ENCODE measurements around the gene ELN.
"Not testable (repeated sequence)": the region's sequence is repeated elsewhere in the genome, so short reads cannot be mapped to it uniquely, and the experiment has no call there.

ELN gene

GRCh38 chr7:74027683-74028320, at the start of gene ELN:
ELN (plus strand) TSS chr7:74028173; CDS start chr7:74028188, 15 bp downstream.
- DNase-seq: no peak

- DNase-seq: peak; percentile 77
Observed at GRCh38 chr7:73978661-73979563, 49.1 kb upstream of the ELN start.

DNA sequence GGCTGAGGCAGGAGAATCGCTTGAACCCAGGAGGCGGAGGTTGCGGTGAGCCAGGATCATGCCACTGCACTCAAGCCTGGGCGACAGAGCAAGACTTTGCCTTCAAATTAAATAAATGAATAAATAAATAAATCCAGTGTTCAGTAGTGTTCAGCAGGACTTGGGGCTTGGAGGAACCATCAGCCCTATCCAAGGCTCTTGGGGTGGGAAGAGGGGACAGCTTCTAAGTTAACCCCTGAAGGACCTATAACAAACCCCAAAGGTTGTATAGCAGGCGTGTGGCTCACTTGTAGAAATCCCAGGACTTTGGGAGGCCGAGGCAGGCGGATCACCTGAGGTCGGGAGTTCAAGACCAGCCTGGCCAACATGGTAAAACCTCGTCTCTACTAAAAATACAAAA, 48.3 kb upstream of the ELN start:
- not testable (repeated sequence) for DNase-seq

- DNase-seq: no peak
Observed at GRCh38 chr7:73980206-73980605, 47.8 kb upstream of the ELN start.

GRCh38 chr7:73981933-73982332, 46.0 kb upstream of the ELN start:
- DNase-seq: no peak

GRCh38 chr7:73983437-73984164, 44.4 kb upstream of the ELN start:
- no peak for DNase-seq

DNA sequence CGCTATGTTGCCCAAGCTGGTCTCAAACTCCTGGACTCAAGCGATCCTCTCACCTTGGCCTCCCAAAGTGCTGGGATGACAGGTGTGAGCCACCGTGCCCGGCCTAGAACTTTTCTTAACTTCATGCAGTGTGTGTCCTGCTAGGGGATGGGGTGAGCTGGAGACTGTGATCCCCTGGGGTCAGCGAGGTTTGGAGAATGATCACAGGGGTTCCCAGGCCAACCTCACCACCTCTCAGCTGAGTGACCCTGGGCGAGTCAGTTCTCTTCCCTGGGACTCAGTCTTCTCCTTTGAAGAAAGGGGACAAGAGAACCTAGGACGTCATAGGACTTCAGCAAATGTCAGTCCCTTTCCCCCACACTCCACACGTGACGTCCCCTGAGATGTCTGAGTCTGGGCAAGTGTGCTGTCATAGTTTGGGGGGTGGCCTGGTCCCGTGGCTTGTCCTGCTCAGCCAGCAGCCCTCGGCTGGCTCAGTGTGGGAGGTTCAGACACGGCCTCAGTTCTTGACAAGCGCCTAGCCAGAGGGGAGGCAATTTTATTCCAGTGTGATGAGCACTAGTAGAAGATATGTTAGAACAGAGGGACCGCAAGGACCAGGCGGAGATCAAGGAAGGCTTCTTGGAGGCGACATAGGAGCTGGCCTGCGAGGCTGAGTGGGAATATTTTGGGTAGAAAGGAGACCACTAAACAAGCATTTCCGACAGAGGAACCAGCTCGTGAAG, 43.3 kb upstream of the ELN start:
- no peak for DNase-seq

DNA sequence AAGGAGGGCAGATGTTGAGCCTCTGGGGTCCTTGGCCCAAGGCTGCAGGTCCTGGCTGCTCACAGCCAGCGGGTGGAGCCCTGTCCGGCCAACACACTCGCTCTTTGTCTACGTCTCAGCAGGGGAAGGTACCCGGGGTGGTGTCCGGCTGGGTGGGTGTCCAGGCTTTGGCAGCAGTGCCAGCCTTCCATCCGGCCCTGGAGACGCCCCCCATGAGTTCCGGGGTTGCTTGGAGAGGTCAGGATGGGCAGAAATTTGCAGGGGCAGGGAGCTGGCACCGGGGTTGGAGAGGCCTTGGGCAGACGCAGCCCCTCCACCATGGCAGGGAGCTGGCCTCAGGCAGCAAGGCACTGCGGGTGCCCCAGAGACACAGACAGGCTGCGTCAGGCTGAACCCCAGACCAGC, 42.2 kb upstream of the ELN start:
- DNase-seq: no peak

DNA sequence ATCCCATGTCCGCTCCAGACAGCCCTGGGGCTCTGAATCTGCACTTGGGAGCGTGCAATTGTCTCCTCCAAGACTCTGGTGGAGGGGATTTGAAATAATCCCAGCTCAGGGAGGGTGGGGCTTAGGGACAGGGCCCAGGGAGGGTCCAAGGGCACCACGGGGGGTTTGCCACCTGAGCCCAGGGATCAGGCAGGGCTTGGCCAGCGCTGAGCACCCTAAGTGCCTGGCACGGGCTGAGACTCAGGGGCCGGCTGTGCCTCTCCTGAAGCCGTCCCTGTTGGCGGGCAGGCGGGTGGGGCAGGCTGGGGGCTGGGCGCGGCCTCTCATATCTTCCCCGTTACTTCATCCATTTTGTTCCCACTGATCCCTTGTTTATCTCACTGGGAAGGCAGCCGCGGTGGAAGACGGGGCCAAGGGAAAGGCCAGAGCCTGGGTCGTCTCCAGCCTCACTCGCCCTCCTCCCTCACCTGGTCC, 41.8 kb upstream of the ELN start:
- DNase-seq: no peak

- no peak for DNase-seq
Observed at GRCh38 chr7:73987298-73987697, 40.7 kb upstream of the ELN start.

DNA sequence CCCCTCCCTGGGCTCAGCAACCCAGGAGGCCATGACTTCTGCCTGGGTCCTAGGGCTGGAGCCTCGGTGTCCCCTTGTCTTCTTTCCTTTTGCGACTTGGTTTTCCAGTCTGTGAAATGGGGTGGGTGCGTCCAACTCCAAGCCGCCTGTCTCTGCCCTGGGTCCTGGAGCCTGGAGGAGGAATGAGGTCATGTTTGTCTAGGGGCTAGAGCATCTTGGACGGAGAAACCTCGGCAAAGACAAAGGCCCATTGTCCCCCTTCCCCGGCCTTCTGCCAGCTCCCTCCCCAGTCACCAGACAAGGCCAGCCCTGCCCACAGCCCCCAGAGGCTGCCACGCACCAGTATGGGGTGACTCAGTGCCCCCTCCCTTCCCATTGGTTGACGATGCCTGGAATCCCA, 39.8 kb upstream of the ELN start:
- DNase-seq: no peak

DNA sequence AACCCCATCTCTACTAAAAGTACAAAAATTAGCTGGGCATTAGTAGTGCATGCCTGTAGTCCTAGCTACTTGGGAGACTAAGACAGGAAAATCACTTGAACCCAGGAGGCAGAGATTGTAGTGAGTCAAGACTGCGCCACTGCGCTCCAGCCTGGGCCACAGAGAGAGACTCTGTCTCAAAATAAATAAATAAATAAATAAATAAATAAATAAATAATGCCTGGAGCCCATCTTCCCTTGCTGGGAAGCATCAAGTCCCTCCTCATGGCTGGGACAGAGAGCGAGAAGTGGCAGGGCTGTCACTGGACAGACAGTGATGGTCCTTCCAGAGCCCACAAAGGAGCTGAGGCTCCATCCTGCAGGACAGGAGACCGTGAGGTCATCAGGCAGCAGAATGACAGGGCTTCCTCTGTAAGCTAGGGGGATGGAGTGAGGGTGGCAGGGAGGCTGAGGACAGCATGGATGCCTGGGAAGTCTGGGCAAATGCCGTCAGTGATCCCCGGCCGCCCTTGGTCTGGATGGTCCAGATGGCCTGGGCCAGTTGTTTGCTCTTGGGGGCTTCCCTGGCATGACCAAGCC, 36.4 kb upstream of the ELN start:
- DNase-seq: no peak

GRCh38 chr7:73992101-73992562, 35.8 kb upstream of the ELN start:
- no peak for DNase-seq

DNA sequence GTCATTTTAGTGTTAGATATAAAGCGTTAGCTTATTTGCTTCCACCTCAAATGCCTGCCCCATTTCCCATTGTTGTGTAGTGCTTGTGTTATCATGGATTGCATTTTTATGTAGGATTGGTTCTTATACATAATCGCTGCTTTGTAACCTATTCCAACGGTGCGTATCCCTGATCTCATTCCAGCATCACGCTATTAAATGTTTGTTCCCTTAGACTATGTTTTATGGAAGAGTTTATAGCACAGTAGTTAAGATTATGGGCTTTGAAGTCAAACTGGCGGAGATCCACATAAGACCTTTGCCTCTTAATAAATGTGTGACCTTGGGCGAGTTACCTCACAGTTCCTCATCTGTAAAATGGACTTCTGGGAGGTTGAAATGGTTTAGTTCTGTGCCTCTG, 34.0 kb upstream of the ELN start:
- DNase-seq: no peak

DNA sequence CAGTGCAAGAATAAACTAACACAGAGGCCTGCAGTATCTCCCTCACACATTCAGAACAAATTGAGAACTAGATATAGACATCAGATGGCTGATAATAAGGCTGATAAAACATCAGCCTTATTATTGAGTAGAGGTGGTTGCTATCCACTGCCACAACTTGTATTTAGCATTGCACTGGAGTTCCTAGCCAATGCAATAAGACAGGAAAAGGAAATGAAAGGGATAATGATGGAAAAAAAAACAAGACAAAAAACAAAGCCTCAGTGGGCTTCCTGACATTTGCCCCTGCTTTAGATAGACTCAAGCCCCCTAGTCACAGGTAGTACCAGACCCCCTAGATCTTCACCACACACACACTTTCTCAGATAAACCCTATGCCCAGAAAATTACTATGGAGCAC, 33.2 kb upstream of the ELN start:
- no peak for DNase-seq

DNA sequence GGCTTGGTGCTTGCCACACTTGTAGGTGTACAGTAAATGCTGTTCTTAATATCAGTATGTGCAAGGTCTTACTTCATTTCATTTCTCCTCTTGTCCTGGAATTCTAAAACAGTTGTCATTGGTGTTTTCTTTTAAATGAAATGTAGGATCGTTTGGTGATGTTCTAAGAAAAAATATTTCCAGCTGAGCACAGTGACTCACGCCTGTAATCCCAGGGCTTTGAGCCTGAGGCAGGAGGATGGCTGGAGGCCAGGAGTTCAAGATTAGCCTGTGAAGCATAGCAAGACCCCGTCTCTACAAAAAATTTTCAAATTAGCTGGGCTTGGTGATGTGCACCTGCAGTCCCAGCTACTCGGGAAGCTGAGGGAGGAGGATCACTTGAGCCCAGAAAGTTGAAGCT, 32.6 kb upstream of the ELN start:
- no peak for DNase-seq

DNA sequence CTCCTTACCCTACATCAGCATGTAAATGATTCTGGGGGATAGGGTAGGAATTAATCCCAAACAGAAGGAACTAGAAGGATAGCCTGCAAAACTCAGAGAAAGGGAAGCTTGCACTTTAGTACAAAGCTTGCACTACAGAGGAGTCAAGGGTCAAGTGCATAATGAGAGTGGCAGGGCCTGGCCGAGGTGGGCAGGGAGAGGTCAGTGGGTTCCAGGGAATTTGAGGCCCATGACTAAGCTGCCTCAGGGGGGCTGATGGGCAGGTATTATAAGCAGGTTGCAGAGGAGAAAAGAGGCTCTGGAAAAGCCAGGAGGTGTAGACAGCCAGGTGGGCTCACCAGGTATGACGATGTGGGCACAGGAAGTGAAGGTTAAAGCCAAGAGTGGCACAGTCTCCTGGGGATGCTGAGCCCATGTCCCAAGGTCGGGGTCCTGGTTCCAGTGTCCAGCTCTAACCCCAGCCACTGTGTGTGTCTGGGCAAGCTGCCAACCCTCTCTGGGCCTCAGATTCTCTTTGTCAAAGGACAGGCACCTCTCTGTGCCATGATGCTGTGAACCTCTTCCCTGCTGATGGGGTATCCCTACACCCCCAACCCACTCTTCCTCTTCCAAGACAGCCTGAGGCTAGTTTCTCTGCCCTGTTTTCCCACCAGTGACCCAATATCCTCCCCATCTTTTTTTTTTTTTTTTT, 32.0 kb upstream of the ELN start:
- no peak for DNase-seq

DNA sequence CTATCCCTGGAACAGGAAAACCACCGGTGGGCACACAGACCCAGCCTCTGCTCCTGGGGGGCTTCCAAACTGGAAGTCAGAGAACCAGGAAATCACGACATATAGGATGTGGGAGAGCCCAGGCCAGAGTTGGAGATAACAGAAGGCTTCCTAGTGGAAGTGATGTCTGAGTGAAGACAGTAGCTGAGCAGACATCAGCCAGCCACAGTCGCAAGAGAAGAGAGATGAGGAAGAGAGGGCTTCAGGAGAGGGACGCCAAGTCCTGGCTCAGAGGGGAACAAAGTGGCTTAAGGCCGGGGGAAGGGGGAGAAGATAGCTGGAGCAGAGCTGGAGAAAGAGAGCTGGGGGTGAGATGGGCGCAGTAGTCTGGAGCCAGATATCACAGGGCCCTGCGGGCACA, 30.9 kb upstream of the ELN start:
- no peak for DNase-seq

- DNase-seq: no peak
Observed at GRCh38 chr7:73999664-74000435, 28.1 kb upstream of the ELN start.

DNA sequence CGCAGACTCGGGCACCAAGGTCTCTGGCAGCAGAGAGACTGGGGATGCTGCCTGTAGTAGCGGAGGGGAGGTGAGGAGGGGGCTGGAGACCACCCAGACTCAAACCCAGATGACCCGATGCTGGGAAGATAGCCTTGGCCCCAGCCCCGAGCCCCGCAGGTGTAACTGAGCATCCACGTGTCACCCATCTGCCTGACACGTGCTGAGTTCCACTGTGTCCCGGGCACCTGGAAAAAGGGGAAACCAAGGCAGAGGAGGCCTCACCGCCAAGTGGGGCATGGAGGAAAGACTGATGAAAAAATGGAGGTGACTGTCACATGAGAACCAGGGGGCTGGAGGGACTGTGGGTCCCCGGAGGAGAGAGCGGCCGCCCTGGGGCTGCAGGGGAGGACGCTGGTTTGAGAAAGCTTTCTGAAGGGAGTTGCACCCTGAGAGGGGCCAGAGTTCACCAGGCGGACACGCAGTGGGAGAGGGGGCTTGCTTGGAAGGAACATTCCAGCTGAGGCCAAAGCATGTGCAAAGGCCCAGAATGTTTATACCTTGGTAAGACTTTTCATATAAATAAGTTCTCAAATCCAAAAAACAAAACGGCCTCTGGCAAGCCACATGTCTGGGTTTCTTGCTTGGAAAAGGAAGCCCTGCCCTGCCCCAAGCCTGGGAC, 27.4 kb upstream of the ELN start:
- DNase-seq: no peak

- DNase-seq: no peak
Observed at GRCh38 chr7:74001150-74001494, 26.9 kb upstream of the ELN start.

Data from GDM1 (cell line).